GM12878 (cell line): Measurements from ENCODE around the gene SSNA1. TPM values are rescaled to one million over a fixed set of nuclear protein-coding genes. Genes with fewer than 3 reads are reported as not detected.

ENCODE experiments used
- ATAC-seq: fragments of 200-7000 bp; cut with Tn5 transposase; 3 replicates; pipeline ENCODE4 v1.9.1; 2020; ENCODE audit warnings: mild to moderate bottlenecking, moderate library complexity
- BruUV-seq: library from RNA; stranded (reverse); fragments of 400-500 nt; replicated peaks from 2 replicates; lab custom pipeline; 2021; lab: Mats Ljungman, UMichigan
- CTCF ChIA-PET: fragments of 300-600 bp; sonication (Branson Sonifier 250); formaldehyde crosslinking; extraction: SDS; loops from one replicate; lab custom pipeline; 2021; ENCODE audit warnings: inconsistent platforms; lab: Yijun Ruan, JAX
- POLR2A ChIA-PET: fragments of 350-600 bp; formaldehyde crosslinking; extraction: SDS; loops from one replicate; lab custom pipeline; 2021; ENCODE audit warnings: inconsistent platforms; lab: Charles Lee
- RAD21 ChIA-PET: fragments of 300-600 bp; sonication (Branson Sonifier 250); formaldehyde crosslinking; loops from one replicate; lab custom pipeline; 2023; ENCODE audit warnings: antibody characterized with exemption; ENCODE audit not compliant: unreplicated experiment; lab: Charles Lee
- SMC1A ChIA-PET: fragments of 300-600 bp; sonication (Branson Sonifier 250); formaldehyde crosslinking; loops from one replicate; lab custom pipeline; 2023; ENCODE audit not compliant: unreplicated experiment, uncharacterized antibody; lab: Charles Lee
- DNase-seq: peaks from one replicate; pipeline ENCODE4 v3.0.0-alpha.2; 2011; ENCODE audit warnings: low read depth, low spot score
- FAIRE-seq: peaks from 3 replicates; lab custom pipeline; 2011; peaks lifted over from hg19 to GRCh38; lab: Jason Lieb, UNC
- H2AFZ ChIP-seq: 2 replicates; pipeline ENCODE4 v1.6.0; 2011; ENCODE audit warnings: low read depth, low read length, control low read depth; ENCODE audit not compliant: control insufficient read depth
- H3K27ac ChIP-seq: 2 replicates; pipeline ENCODE4 v1.5.1; 2011; ENCODE audit warnings: control low read depth; ENCODE audit not compliant: control insufficient read depth, insufficient read depth
- H3K27me3 ChIP-seq, 2 experiments: replicated peaks in 1 of 2; 2 replicates each; pipeline versions ENCODE4 v1.6.0 to v1.6.1; 2011; ENCODE audit warnings: low read length in 1 of 2; ENCODE audit not compliant: control insufficient read depth in 2 of 2, insufficient read depth in 2 of 2
- H3K36me3 ChIP-seq, 2 experiments: 2 replicates each; pipeline ENCODE4 v1.5.1; 2011; ENCODE audit warnings: low read length in 1 of 2; ENCODE audit not compliant: control insufficient read depth in 2 of 2, insufficient read depth in 2 of 2
- H3K4me1 ChIP-seq: 2 replicates; pipeline ENCODE4 v1.6.1; 2011; ENCODE audit warnings: mild to moderate bottlenecking, low read length, moderate library complexity, mixed read lengths; ENCODE audit not compliant: control insufficient read depth, insufficient read depth
- H3K4me2 ChIP-seq: 2 replicates; pipeline ENCODE4 v1.6.0; 2011; ENCODE audit warnings: control low read depth; ENCODE audit not compliant: control insufficient read depth, insufficient read depth
- H3K4me3 ChIP-seq: fragments of 200-600 bp; sonication (generic); 2 replicates; pipeline ENCODE4 v1.5.1; 2016
- H3K79me2 ChIP-seq: 2 replicates; pipeline ENCODE4 v1.6.0; 2011; ENCODE audit warnings: low read length; ENCODE audit not compliant: control insufficient read depth, insufficient read depth
- H3K9ac ChIP-seq: 2 replicates; pipeline ENCODE4 v1.8.0; 2011; ENCODE audit warnings: low read length, control low read depth, mixed read lengths; ENCODE audit not compliant: control insufficient read depth, insufficient read depth
- H3K9me3 ChIP-seq: replicated peaks from 3 replicates; pipeline ENCODE4 v1.5.1; 2011; ENCODE audit warnings: mild to moderate bottlenecking, low read length; ENCODE audit not compliant: control insufficient read depth, insufficient read depth
- H4K20me1 ChIP-seq: 2 replicates; pipeline ENCODE4 v1.6.0; 2011; ENCODE audit not compliant: control insufficient read depth, insufficient read depth
- CREB1 ChIP-seq: IDR thresholded peaks from 2 replicates; pipeline ENCODE4 v1.6.1; 2012; ENCODE audit warnings: low read depth, mild to moderate bottlenecking, inconsistent platforms
- GABPA ChIP-seq: IDR thresholded peaks from 2 replicates; pipeline ENCODE4 v1.6.1; 2014; ENCODE audit warnings: antibody characterized with exemption, low read depth, mild to moderate bottlenecking, inconsistent platforms
- GATAD2B ChIP-seq: fragments of 450-650 bp; conservative IDR thresholded peaks from 2 replicates; pipeline ENCODE4 v1.6.1; 2017; ENCODE audit warnings: low read depth, mild to moderate bottlenecking, moderate library complexity
- HCFC1 ChIP-seq: fragments of 150-350 bp; IDR thresholded peaks from 2 replicates; pipeline ENCODE4 v1.6.1; 2014; ENCODE audit warnings: low read length
- IKZF2 ChIP-seq, 2 experiments: fragments of 450-650 bp; IDR thresholded peaks; 2 replicates each; pipeline ENCODE4 v1.6.1; 2017; ENCODE audit warnings: mild to moderate bottlenecking in 2 of 2, moderate library complexity in 2 of 2
- KDM1A ChIP-seq: fragments of 200-600 bp; sonication (generic); IDR thresholded peaks from 2 replicates; pipeline ENCODE4 v1.6.1; 2016; ENCODE audit warnings: borderline replicate concordance
- MYC ChIP-seq: IDR thresholded peaks from 2 replicates; pipeline ENCODE4 v1.6.1; 2011; ENCODE audit warnings: mild to moderate bottlenecking, low read length, moderate library complexity, inconsistent platforms; ENCODE audit not compliant: insufficient read depth, insufficient replicate concordance, insufficient read length, severe bottlenecking
- NFYA ChIP-seq: IDR thresholded peaks from 2 replicates; pipeline ENCODE4 v1.6.1; 2011; ENCODE audit warnings: low read depth, mild to moderate bottlenecking, low read length, improper control_type of control experiment, borderline replicate concordance
- RBBP5 ChIP-seq: fragments of 200-600 bp; sonication (generic); conservative IDR thresholded peaks from 2 replicates; pipeline ENCODE4 v1.6.1; 2016
- SIN3A ChIP-seq: IDR thresholded peaks from 2 replicates; pipeline ENCODE4 v1.6.1; 2012; ENCODE audit warnings: low read depth, low read length, improper control_type of control experiment
- SIX5 ChIP-seq: IDR thresholded peaks from 2 replicates; pipeline ENCODE4 v1.6.1; 2011; ENCODE audit warnings: mild to moderate bottlenecking, low read depth, low read length, moderate library complexity; ENCODE audit not compliant: severe bottlenecking
- SPI1 ChIP-seq: IDR thresholded peaks from 2 replicates; pipeline ENCODE4 v1.6.1; 2011; ENCODE audit warnings: low read depth, mild to moderate bottlenecking, low read length, moderate library complexity, borderline replicate concordance; ENCODE audit not compliant: insufficient read depth
- SREBF2 ChIP-seq: IDR thresholded peaks from 2 replicates; pipeline ENCODE4 v1.6.1; 2012; ENCODE audit warnings: mild to moderate bottlenecking, low read length
- SRF ChIP-seq, 2 experiments: IDR thresholded peaks; 2 replicates each; pipeline ENCODE4 v1.6.1; 2011; ENCODE audit warnings: low read depth in 2 of 2, low read length in 2 of 2, mild to moderate bottlenecking in 1 of 2, moderate library complexity in 1 of 2
- TAF1 ChIP-seq: IDR thresholded peaks from 2 replicates; pipeline ENCODE4 v1.6.1; 2011; ENCODE audit warnings: mild to moderate bottlenecking, low read depth, low read length, borderline replicate concordance
- TBL1XR1 ChIP-seq: IDR thresholded peaks from 2 replicates; pipeline ENCODE4 v1.6.1; 2012; ENCODE audit warnings: low read depth, low read length, improper control_type of control experiment
- ZBED1 ChIP-seq: IDR thresholded peaks from 2 replicates; pipeline ENCODE4 v1.6.1; 2016; ENCODE audit warnings: borderline replicate concordance
- ZBTB40 ChIP-seq: fragments of 450-650 bp; IDR thresholded peaks from 2 replicates; pipeline ENCODE4 v1.6.1; 2016; ENCODE audit warnings: mild to moderate bottlenecking, moderate library complexity, borderline replicate concordance
- WGBS: methylation state at CpG from one replicate; pipeline ENCODE4 v1.1.6; 2016; ENCODE audit warnings: low lambda C conversion rate; ENCODE audit not compliant: insufficient replicate concordance, insufficient coverage; ENCODE audit errors: missing lambda C conversion rate; 5-methylcytosine and 5-hydroxymethylcytosine counted together
- in situ Hi-C: fragments of 300-500 bp; cut with MboI; formaldehyde crosslinking; loops from 9 replicates; pipeline ENCODE4 v1.14.3; 2018; ENCODE audit warnings: mixed read lengths
- intact Hi-C: fragments of 100-400 bp; cut with micrococcal nuclease; formaldehyde crosslinking; loops from one replicate; pipeline ENCODE4 v1.14.2; 2022; ENCODE audit not compliant: unreplicated experiment
- polyA plus RNA-seq, 11 experiments: library from polyadenylated mRNA; depleted of rRNA in 4 of 11; unstranded in 6 of 11; stranded (reverse) in 5 of 11; fragments of >200 nt; fragmentation: Nextera tagmentation in 4 of 11; fragmentation: Illumina TruSeq in 1 of 11; extraction: Ambion mirVana in 4 of 11; extraction: Trizol in 1 of 11; gene quantifications; 1 replicate in 1 of 11; 2 replicates in 10 of 11; pipeline versions ENCODE4 v1.2.1 to v1.2.3, GENCODE V29; 2011 to 2016; ENCODE audit warnings: inconsistent platforms in 2 of 11, missing spikeins in 2 of 11, low read depth in 1 of 11
- total RNA-seq, 4 experiments: library from RNA; depleted of rRNA in 3 of 4; stranded (reverse); fragments of >200 nt in 3 of 4; fragmentation: Illumina TruSeq in 1 of 4; extraction: Trizol in 1 of 4; gene quantifications; 2 replicates each; pipeline versions ENCODE4 v1.2.1 to v1.2.3, GENCODE V29; 2013 to 2021

Gene SSNA1
- total and polyA plus RNA-seq, 10 of the 15 experiments (the other 5 are each of a cell fraction or from before 2014, with no cell fraction given) = 0.63 to 139 (median 78.0) TPM

GRCh38 chr9:137223078-137223970, 34.8 kb downstream of the SSNA1 start:
- peak; percentile 87 for ATAC-seq
- RAD21 ChIA-PET = interaction anchor here (0.5 to 3.5 kb wide), 21 partner anchors 11 to 352 kb away, joined by 3 to 34 read pairs (median 6); partner anchors contain the start of genes ANAPC2, NDOR1, NPDC1 and SSNA1
- peak; percentile 93 for DNase-seq
- no TSS peak for BruUV-seq
- H3K27ac ChIP-seq = peak overlapping the region; percentile 73
- H4K20me1 ChIP-seq = no peaks in the 10 kb centered on the region
- intact Hi-C loops = loop anchor here (2.0 to 10.0 kb wide), 3 partner anchors 23 to 179 kb away; partner anchors contain the start of genes ANAPC2, NPDC1, SSNA1 and TPRN
- peak overlapping the region; percentile 93 for H3K4me3 ChIP-seq
- H3K9me3 ChIP-seq = no peaks in the 10 kb centered on the region
- POLR2A ChIA-PET = interaction anchor here (0.6 to 5.5 kb wide), 28 partner anchors 11 to 447 kb away, joined by 3 to 68 read pairs (median 6); partner anchors contain the start of genes ANAPC2, EXD3, LCN12 and LRRC26
- peak; percentile 99 for FAIRE-seq
- peak overlapping the region; percentile 85 for H2AFZ ChIP-seq
- H3K79me2 ChIP-seq = no peaks in the 10 kb centered on the region
- peak overlapping the region; percentile 79 for H3K9ac ChIP-seq
- in situ Hi-C loops = no loop called here
- H3K4me2 ChIP-seq = peak overlapping the region; percentile 98
- peaks cover 16% of the 10 kb centered on the region for H3K4me1 ChIP-seq
- peaks cover 0 to 2% of the 10 kb centered on the region in 2 experiments; a peak in 1 of 4 replicates for H3K36me3 ChIP-seq
- no peaks in the 10 kb centered on the region for H3K27me3 ChIP-seq
- 1% methylated on average over 56 of the region's 63 CpGs for WGBS
- SMC1A ChIA-PET = interaction anchor here (0.8 to 3.3 kb wide), 10 partner anchors 13 to 108 kb away, joined by 3 to 18 read pairs (median 4); partner anchors contain the start of genes TPRN and TUBB4B
- CTCF ChIA-PET = interaction anchor here (0.7 to 6.4 kb wide), 17 partner anchors 12 to 437 kb away, joined by 3 to 52 read pairs (median 6); partner anchors contain the start of genes ANAPC2, MAN1B1, NDOR1 and SAPCD2
- no peak for TF ChIP-seq MYC
- TF ChIP-seq ZBTB40 = peak; percentile 95
- TF ChIP-seq TBL1XR1 = 0 out of 2 replicates have a peak, but pooled peaks have one; percentile 17
- TF ChIP-seq HCFC1 = peak; percentile 61; the same call in 1 of the 2 replicates
- TF ChIP-seq SRF (IDR thresholded peaks at IDR 0.05; ENCODE audit: low read depth in 2 of 2, low read length in 2 of 2) = peak in 1 of 2 experiments; percentile 22; a peak in 1 of 4 replicates
- peak; percentile 36 for TF ChIP-seq SIX5
- peak; percentile 71; the same call in 1 of the 2 replicates for TF ChIP-seq TAF1
- no peak for TF ChIP-seq KDM1A
- 0 out of 2 replicates have a peak, but pooled peaks have one; percentile 17 for TF ChIP-seq SPI1
- TF ChIP-seq RBBP5 = no peak
- no peak for TF ChIP-seq ZBED1
- TF ChIP-seq GABPA = peak; percentile 95
- TF ChIP-seq GATAD2B = peak; percentile 38
- TF ChIP-seq SIN3A = peak; percentile 47
- TF ChIP-seq CREB1 = peak; percentile 65
- no peak for TF ChIP-seq NFYA
- no peak for TF ChIP-seq IKZF2 (IDR thresholded peaks at IDR 0.05)
- TF ChIP-seq SREBF2 = peak; percentile 49; the same call in 1 of the 2 replicates
